Thymus (tissue), 11 donors: ENCODE data around the gene RNF186. TPM values are rescaled to one million over a fixed set of nuclear protein-coding genes. Genes with fewer than 3 reads are reported as not detected.
"Not testable (repeated sequence)": the region's sequence is repeated elsewhere in the genome, so short reads cannot be mapped to it uniquely, and the experiment has no call there.

ENCODE experiments used
- DNase-seq, 9 donors: peaks; one replicate each; pipeline ENCODE4 v3.0.0-alpha.2; 2013; ENCODE audit warnings: low spot score in 9 of 9, low read depth in 6 of 9, missing footprints in 1 of 9
- H3K27ac ChIP-seq, 2 donors: one replicate each; pipeline ENCODE4 v1.5.1; 2013; ENCODE audit warnings: control low read depth in 1 of 2, low read depth in 1 of 2, low read length in 1 of 2, mild to moderate bottlenecking in 1 of 2, moderate library complexity in 1 of 2
- H3K27me3 ChIP-seq, 2 donors: one replicate each; pipeline ENCODE4 v1.5.1; 2013; ENCODE audit warnings: low read length in 1 of 2; ENCODE audit not compliant: control insufficient read depth in 2 of 2, insufficient read depth in 1 of 2
- H3K36me3 ChIP-seq, 2 donors: one replicate each; pipeline ENCODE4 v1.5.1; 2013; ENCODE audit warnings: low read length in 1 of 2, mild to moderate bottlenecking in 1 of 2, moderate library complexity in 1 of 2; ENCODE audit not compliant: control insufficient read depth in 2 of 2, insufficient read depth in 2 of 2
- H3K4me1 ChIP-seq, 2 donors: one replicate each; pipeline ENCODE4 v1.5.1; 2013; ENCODE audit warnings: low read length in 2 of 2; ENCODE audit not compliant: control insufficient read depth in 2 of 2, insufficient read depth in 2 of 2
- H3K4me3 ChIP-seq, 2 donors: one replicate each; pipeline ENCODE4 v1.5.1; 2013; ENCODE audit warnings: low read length in 2 of 2, control low read depth in 1 of 2, mild to moderate bottlenecking in 1 of 2
- H3K9me3 ChIP-seq, 2 donors: one replicate each; pipeline ENCODE4 v1.5.1; 2013; ENCODE audit warnings: low read length in 1 of 2, mild to moderate bottlenecking in 1 of 2; ENCODE audit not compliant: control insufficient read depth in 2 of 2, insufficient read depth in 1 of 2
- WGBS: extraction: QIAGEN DNeasy Blood & Tissue Kit; methylation state at CpG from one replicate; pipeline ENCODE4 v1.1.7; 2013; 5-methylcytosine and 5-hydroxymethylcytosine counted together
- polyA plus RNA-seq: library from polyadenylated mRNA; stranded (reverse); fragments of 200-250 nt; gene quantifications from one replicate; pipeline ENCODE4 v1.2.3, GENCODE V29; 2013
- total RNA-seq: library from RNA; stranded (reverse); fragments of 120-200 nt; gene quantifications from one replicate; pipeline ENCODE4 v1.2.4, GENCODE V29; 2013
- donor health status: healthy.

Gene RNF186
- total and polyA plus RNA-seq, 2 donors: 0.14 to 0.34 TPM

GRCh38 chr1:19816737-19817086 is 1.6 kb upstream of the RNF186 start:
- not testable (repeated sequence) for H3K4me3 ChIP-seq, H3K4me1 ChIP-seq, DNase-seq, H3K27me3 ChIP-seq, H3K9me3 ChIP-seq, H3K27ac ChIP-seq, H3K36me3 ChIP-seq
- WGBS: 64% methylated on average over 1 of the region's 1 CpG

GRCh38 chr1:19815801-19816736 is 986 bp upstream of the RNF186 start:
- Histone ChIP-seq H3K4me3 (no peak overlapping the region), H3K36me3 (no peaks in the 10 kb centered on the region), H3K4me1 (peaks cover 0 to 4% of the 10 kb centered on the region in 2 donors), H3K9me3 (no peaks in the 10 kb centered on the region), H3K27me3 (peaks cover 0 to 2% of the 10 kb centered on the region in 2 donors), H3K27ac (no peak overlapping the region)
- peak in 3 of 9 donors; percentile 15 to 53 (median 22) for DNase-seq
- 63% methylated on average over 15 of the region's 15 CpGs for WGBS

GRCh38 chr1:19814244-19814661 is 830 bp downstream of the RNF186 start:
- no peaks in the 10 kb centered on the region for H3K36me3 ChIP-seq
- no peak overlapping the region for H3K4me3 ChIP-seq
- 95% methylated on average over 15 of the region's 15 CpGs for WGBS
- H3K27ac ChIP-seq: no peak overlapping the region
- H3K27me3 ChIP-seq: peaks cover 0 to 2% of the 10 kb centered on the region in 2 donors
- DNase-seq: no peak
- H3K4me1 ChIP-seq: peaks cover 0 to 4% of the 10 kb centered on the region in 2 donors
- H3K9me3 ChIP-seq: no peaks in the 10 kb centered on the region

GRCh38 chr1:19813643-19813960 is 1.5 kb downstream of the RNF186 start:
- no peak for DNase-seq
- no peak overlapping the region for H3K4me3 ChIP-seq
- no peaks in the 10 kb centered on the region for H3K36me3 ChIP-seq
- WGBS: 93% methylated on average over 4 of the region's 4 CpGs
- peaks cover 0 to 4% of the 10 kb centered on the region in 2 donors for H3K4me1 ChIP-seq
- no peak overlapping the region for H3K27ac ChIP-seq
- no peaks in the 10 kb centered on the region for H3K9me3 ChIP-seq
- H3K27me3 ChIP-seq: peaks cover 0 to 2% of the 10 kb centered on the region in 2 donors

- Histone ChIP-seq H3K27me3 (peaks cover 0 to 2% of the 10 kb centered on the region in 2 donors), H3K27ac (no peak overlapping the region), H3K4me1 (peaks cover 0 to 4% of the 10 kb centered on the region in 2 donors), H3K4me3 (no peak overlapping the region), H3K9me3 (no peaks in the 10 kb centered on the region), H3K36me3 (no peaks in the 10 kb centered on the region)
- WGBS: 84% methylated on average over 15 of the region's 15 CpGs
- no peak for DNase-seq
Observed at GRCh38 chr1:19812875-19813642, 2.0 kb downstream of the RNF186 start.

- Histone ChIP-seq H3K27ac (no peak overlapping the region), H3K4me3 (no peak overlapping the region), H3K27me3 (peaks cover 0 to 2% of the 10 kb centered on the region in 2 donors), H3K9me3 (no peaks in the 10 kb centered on the region), H3K4me1 (peaks cover 0 to 4% of the 10 kb centered on the region in 2 donors), H3K36me3 (no peaks in the 10 kb centered on the region)
- WGBS: 67% methylated on average over 5 of the region's 5 CpGs
- DNase-seq: peak in 1 of 9 donors; percentile 12
Observed at GRCh38 chr1:19811206-19811851, 3.8 kb downstream of the RNF186 start.

GRCh38 chr1:19809044-19809750 is 5.9 kb downstream of the RNF186 start:
- WGBS: 93% methylated on average over 13 of the region's 13 CpGs

GRCh38 chr1:19808351-19808750 is 6.7 kb downstream of the RNF186 start:
- Histone ChIP-seq H3K9me3 (no peaks in the 10 kb centered on the region), H3K4me1 (no peaks in the 10 kb centered on the region), H3K36me3 (no peaks in the 10 kb centered on the region), H3K27me3 (no peaks in the 10 kb centered on the region), H3K4me3 (no peak overlapping the region), H3K27ac (no peak overlapping the region)
- 95% methylated on average over 7 of the region's 7 CpGs for WGBS
- DNase-seq: no peak

More at GRCh38 chr1:19809044-19809750, 5.9 kb downstream of the RNF186 start:
- Histone ChIP-seq H3K27me3 (peaks cover 0 to 2% of the 10 kb centered on the region in 2 donors), H3K27ac (no peak overlapping the region), H3K9me3 (no peaks in the 10 kb centered on the region), H3K36me3 (no peaks in the 10 kb centered on the region), H3K4me1 (no peaks in the 10 kb centered on the region), H3K4me3 (no peak overlapping the region)
- DNase-seq: no peak
